MM.1S (cell line): ENCODE measurements around the gene IER2.
A peak's percentile ranks its signal among the peaks of the same experiment; 100 is the strongest.

ENCODE experiments used
- DNase-seq: peaks from one replicate; pipeline ENCODE4 v3.0.0-alpha.2; 2015
- H2AFZ ChIP-seq: fragments of 300-600 bp; sonication (generic); 2 replicates; pipeline ENCODE4 v1.6.0; 2016; ENCODE audit warnings: antibody characterized with exemption, low read length
- H3F3A ChIP-seq: fragments of 300-600 bp; sonication (generic); 2 replicates; pipeline ENCODE4 v1.6.1; 2016; ENCODE audit warnings: mild to moderate bottlenecking, antibody characterized with exemption, low read length, moderate library complexity, mixed read lengths; ENCODE audit not compliant: insufficient read depth
- H3K27ac ChIP-seq: fragments of 300-600 bp; sonication (generic); 2 replicates; pipeline ENCODE4 v1.5.1; 2016; ENCODE audit warnings: mild to moderate bottlenecking, low read length
- H3K27me3 ChIP-seq: fragments of 300-600 bp; sonication (generic); replicated peaks from 2 replicates; pipeline ENCODE4 v1.6.0; 2016; ENCODE audit warnings: low read length; ENCODE audit not compliant: insufficient read depth
- H3K36me3 ChIP-seq: fragments of 300-600 bp; sonication (generic); replicated peaks from 2 replicates; pipeline ENCODE4 v1.6.1; 2016; ENCODE audit warnings: mild to moderate bottlenecking, low read length, mixed read lengths; ENCODE audit not compliant: insufficient read depth
- H3K4me1 ChIP-seq: fragments of 300-600 bp; sonication (generic); 2 replicates; pipeline ENCODE4 v1.6.1; 2016; ENCODE audit warnings: low read length, mixed read lengths
- H3K4me2 ChIP-seq: fragments of 300-600 bp; sonication (generic); 2 replicates; pipeline ENCODE4 v1.6.0; 2016; ENCODE audit warnings: low read depth, low read length
- H3K4me3 ChIP-seq: fragments of 300-600 bp; sonication (generic); 2 replicates; pipeline ENCODE4 v1.5.1; 2016; ENCODE audit warnings: low read length, mixed read lengths
- H3K79me2 ChIP-seq: fragments of 300-600 bp; sonication (generic); 2 replicates; pipeline ENCODE4 v1.6.1; 2016; ENCODE audit warnings: mixed run types, low read length, mixed read lengths
- H3K9ac ChIP-seq: fragments of 300-600 bp; sonication (generic); 2 replicates; pipeline ENCODE4 v1.6.1; 2016; ENCODE audit warnings: low read length, mixed read lengths
- H3K9me2 ChIP-seq: fragments of 300-600 bp; sonication (generic); replicated peaks from 2 replicates; pipeline ENCODE4 v1.6.1; 2016; ENCODE audit warnings: mild to moderate bottlenecking, low read length, mixed read lengths; ENCODE audit not compliant: insufficient read depth
- H3K9me3 ChIP-seq: fragments of 300-600 bp; sonication (generic); replicated peaks from 2 replicates; pipeline ENCODE4 v1.6.1; 2016; ENCODE audit warnings: mild to moderate bottlenecking, low read length, mixed read lengths; ENCODE audit not compliant: insufficient read depth
- H4K20me1 ChIP-seq: fragments of 300-600 bp; sonication (generic); 2 replicates; pipeline ENCODE4 v1.6.1; 2016; ENCODE audit warnings: mild to moderate bottlenecking, low read length, moderate library complexity, mixed read lengths; ENCODE audit not compliant: insufficient read depth
- CTCF ChIP-seq: fragments of 300-600 bp; sonication (generic); IDR thresholded peaks from 2 replicates; pipeline ENCODE4 v1.5.1; 2016; ENCODE audit warnings: antibody characterized with exemption, low read length, mixed read lengths
- EZH2 ChIP-seq: fragments of 300-600 bp; sonication (generic); optimal IDR thresholded peaks from 2 replicates; pipeline ENCODE3; 2017; ENCODE audit warnings: low read depth, mild to moderate bottlenecking, antibody characterized with exemption, low read length, mixed read lengths
- EZH2phosphoT487 ChIP-seq: fragments of 300-600 bp; sonication (generic); IDR thresholded peaks from 2 replicates; pipeline ENCODE4 v1.6.1; 2018; ENCODE audit warnings: antibody characterized with exemption, low read length

IER2 gene

GRCh38 chr19:13118424-13119193 lies 31.6 kb upstream of the IER2 start:
- H3K27ac ChIP-seq = no peak overlapping the region
- peak overlapping the region; percentile 90 for H3K9ac ChIP-seq
- peaks cover 12% of the 10 kb centered on the region for H3F3A ChIP-seq
- 0 out of 2 replicates have a peak overlapping the region, but pooled peaks have one; percentile 42 for H2AFZ ChIP-seq
- H3K9me2 ChIP-seq = no peaks in the 10 kb centered on the region
- peaks cover 72% of the 10 kb centered on the region for H3K79me2 ChIP-seq
- H3K4me2 ChIP-seq = peak overlapping the region; percentile 67
- TF ChIP-seq EZH2 (no peak), EZH2phosphoT487 (no peak), CTCF (no peak)
- peak; percentile 38 for DNase-seq
- H3K9me3 ChIP-seq = no peaks in the 10 kb centered on the region
- no peaks in the 10 kb centered on the region for H3K27me3 ChIP-seq
- H3K36me3 ChIP-seq = no peaks in the 10 kb centered on the region; the same call in 1 of the 2 replicates
- peaks cover 17% of the 10 kb centered on the region for H4K20me1 ChIP-seq
- H3K4me1 ChIP-seq = peaks cover 18% of the 10 kb centered on the region
- peak overlapping the region; percentile 99 for H3K4me3 ChIP-seq

GRCh38 chr19:13119627-13120026 lies 30.6 kb upstream of the IER2 start:
- Histone ChIP-seq H3K4me2 (peak overlapping the region; percentile 67; the same call in 1 of the 2 replicates), H3K27ac (no peak overlapping the region), H3K4me1 (peaks cover 18% of the 10 kb centered on the region)

GRCh38 chr19:13120031-13120430 lies 30.2 kb upstream of the IER2 start:
- Histone ChIP-seq H2AFZ (no peak overlapping the region), H3K9me2 (no peaks in the 10 kb centered on the region), H3K27me3 (no peaks in the 10 kb centered on the region), H3K4me1 (peaks cover 15% of the 10 kb centered on the region), H3K9ac (no peak overlapping the region), H3K27ac (no peak overlapping the region), H3K4me2 (no peak overlapping the region), H3K4me3 (no peak overlapping the region), H4K20me1 (peaks cover 17% of the 10 kb centered on the region), H3K36me3 (no peaks in the 10 kb centered on the region), H3F3A (peaks cover 12% of the 10 kb centered on the region), H3K9me3 (no peaks in the 10 kb centered on the region), H3K79me2 (peaks cover 77% of the 10 kb centered on the region)
- no peak for DNase-seq
- TF ChIP-seq EZH2phosphoT487 (no peak), CTCF (no peak), EZH2 (no peak)

More at GRCh38 chr19:13119627-13120026, 30.6 kb upstream of the IER2 start:
- Histone ChIP-seq H3K36me3 (no peaks in the 10 kb centered on the region), H3K9me2 (no peaks in the 10 kb centered on the region), H3K79me2 (peaks cover 77% of the 10 kb centered on the region), H4K20me1 (peaks cover 17% of the 10 kb centered on the region), H3K9ac (no peak overlapping the region), H3F3A (peaks cover 12% of the 10 kb centered on the region), H3K9me3 (no peaks in the 10 kb centered on the region), H2AFZ (no peak overlapping the region), H3K27me3 (no peaks in the 10 kb centered on the region), H3K4me3 (no peak overlapping the region)
- TF ChIP-seq CTCF = no peak
- TF ChIP-seq EZH2phosphoT487 = no peak
- TF ChIP-seq EZH2 = no peak
- DNase-seq = no peak
